H1 (cell line): ENCODE measurements around the gene MOK. TPM values are rescaled to one million over a fixed set of nuclear protein-coding genes. Genes with fewer than 3 reads are reported as not detected.
A peak's percentile ranks its signal among the peaks of the same experiment; 100 is the strongest.

Experiments
- CTCF ChIA-PET: fragments of 300-600 bp; sonication (Branson Sonifier 250); formaldehyde crosslinking; loops from one replicate; lab custom pipeline; 2021; ENCODE audit not compliant: partially characterized antibody; lab: Charles Lee
- POLR2A ChIA-PET: fragments of 300-600 bp; sonication (Branson Sonifier 250); formaldehyde crosslinking; loops from one replicate; lab custom pipeline; 2021; ENCODE audit warnings: inconsistent platforms; ENCODE audit not compliant: partially characterized antibody; lab: Charles Lee
- DNase-seq, 2 experiments: peaks; one replicate each; pipeline versions ENCODE4 v3.0.0 to v3.0.0-alpha.2; 2010 to 2022; ENCODE audit warnings: low spot score in 2 of 2, low read depth in 1 of 2, mixed read lengths in 1 of 2
- FAIRE-seq: peaks from 2 replicates; lab custom pipeline; 2011; peaks lifted over from hg19 to GRCh38; lab: Jason Lieb, UNC
- H2AFZ ChIP-seq: 2 replicates; pipeline ENCODE4 v1.8.1; 2012; ENCODE audit warnings: low read length, inconsistent platforms
- H2AK5ac ChIP-seq: 2 replicates; pipeline ENCODE4 v1.6.1; 2013; ENCODE audit warnings: low read depth, low read length
- H2BK120ac ChIP-seq: replicated peaks from 2 replicates; pipeline ENCODE3; 2013; ENCODE audit warnings: low read depth, low read length, inconsistent platforms
- H2BK12ac ChIP-seq: 2 replicates; pipeline ENCODE4 v1.6.1; 2013; ENCODE audit warnings: low read depth, low read length
- H2BK15ac ChIP-seq: 2 replicates; pipeline ENCODE4 v1.6.1; 2013; ENCODE audit warnings: low read length
- H2BK20ac ChIP-seq: 2 replicates; pipeline ENCODE4 v1.6.1; 2013; ENCODE audit warnings: low read length
- H2BK5ac ChIP-seq: 2 replicates; pipeline ENCODE4 v1.6.1; 2013; ENCODE audit warnings: low read depth, low read length
- H3K14ac ChIP-seq: 2 replicates; pipeline ENCODE4 v1.6.1; 2013; ENCODE audit warnings: inconsistent platforms; ENCODE audit not compliant: insufficient read length
- H3K18ac ChIP-seq: 2 replicates; pipeline ENCODE4 v1.6.1; 2013; ENCODE audit warnings: low read length; ENCODE audit errors: extremely low read depth
- H3K23ac ChIP-seq: 2 replicates; pipeline ENCODE4 v1.6.1; 2013; ENCODE audit warnings: inconsistent platforms; ENCODE audit not compliant: insufficient read length
- H3K23me2 ChIP-seq: 2 replicates; pipeline ENCODE4 v1.6.1; 2013; ENCODE audit warnings: low read depth, low read length
- H3K27ac ChIP-seq: 2 replicates; pipeline ENCODE4 v1.6.1; 2011; ENCODE audit warnings: low read depth, low read length, inconsistent platforms
- H3K27me3 ChIP-seq, 4 experiments: replicated peaks in 1 of 4; 1 replicate in 1 of 4; 2 replicates in 3 of 4; pipeline versions ENCODE4 v1.6.1 to v1.8.1; 2011 to 2013; ENCODE audit warnings: low read length in 3 of 4, mild to moderate bottlenecking in 3 of 4, inconsistent platforms in 2 of 4, mixed read lengths in 2 of 4, moderate library complexity in 1 of 4; ENCODE audit not compliant: control insufficient read depth in 3 of 4, insufficient read depth in 3 of 4; ENCODE audit errors: extremely low read depth in 1 of 4
- H3K36me3 ChIP-seq, 4 experiments: 2 replicates each; pipeline versions ENCODE4 v1.6.1 to v1.8.1; 2011 to 2013; ENCODE audit warnings: mild to moderate bottlenecking in 4 of 4, low read length in 3 of 4, moderate library complexity in 2 of 4, control low read depth in 1 of 4, inconsistent platforms in 1 of 4; ENCODE audit not compliant: insufficient read depth in 4 of 4, control insufficient read depth in 2 of 4
- H3K4ac ChIP-seq: replicated peaks from 2 replicates; pipeline ENCODE3; 2013; ENCODE audit warnings: low read length, low read depth, mixed read lengths, inconsistent platforms; ENCODE audit not compliant: insufficient read length
- H3K4me1 ChIP-seq, 4 experiments: replicated peaks in 1 of 4; 1 replicate in 1 of 4; 2 replicates in 3 of 4; pipeline versions ENCODE4 v1.6.1 to v1.8.1; 2011 to 2013; ENCODE audit warnings: low read length in 3 of 4, inconsistent platforms in 2 of 4, mixed read lengths in 1 of 4; ENCODE audit not compliant: insufficient read depth in 4 of 4, control insufficient read depth in 3 of 4
- H3K4me2 ChIP-seq, 2 experiments: 2 replicates each; pipeline versions ENCODE4 v1.6.1 to v1.8.1; 2011 to 2013; ENCODE audit warnings: low read depth in 2 of 2, low read length in 2 of 2, control low read depth in 1 of 2, inconsistent platforms in 1 of 2, mild to moderate bottlenecking in 1 of 2; ENCODE audit not compliant: insufficient read depth in 1 of 2
- H3K4me3 ChIP-seq, 4 experiments: fragments of 200-600, 300-600 bp in 1 of 4; sonication (generic), shearing (Covaris generic), sonication (Bioruptor Twin) in 1 of 4; 2 replicates each; pipeline versions ENCODE4 v1.5.1 to v1.8.1; 2011 to 2016; ENCODE audit warnings: low read length in 4 of 4, low read depth in 3 of 4, control low read depth in 2 of 4, inconsistent platforms in 2 of 4, mild to moderate bottlenecking in 2 of 4, mixed read lengths in 1 of 4, moderate library complexity in 1 of 4; ENCODE audit not compliant: insufficient read depth in 2 of 4; ENCODE audit errors: extremely low read depth in 1 of 4
- H3K56ac ChIP-seq: replicated peaks from 2 replicates; pipeline ENCODE3; 2013; ENCODE audit warnings: low read depth, mild to moderate bottlenecking, mixed read lengths, low read length, inconsistent platforms; ENCODE audit not compliant: insufficient read length
- H3K79me1 ChIP-seq: 2 replicates; pipeline ENCODE4 v1.6.1; 2013; ENCODE audit warnings: low read depth, low read length, control low read depth
- H3K79me2 ChIP-seq, 2 experiments: 2 replicates each; pipeline versions ENCODE4 v1.6.1 to v1.8.1; 2012 to 2013; ENCODE audit warnings: low read length in 2 of 2, mild to moderate bottlenecking in 2 of 2, inconsistent platforms in 1 of 2; ENCODE audit not compliant: insufficient read depth in 2 of 2, control insufficient read depth in 1 of 2
- H3K9ac ChIP-seq, 4 experiments: replicated peaks in 1 of 4; 1 replicate in 1 of 4; 2 replicates in 3 of 4; pipeline versions ENCODE4 v1.6.1 to v1.8.1; 2011 to 2013; ENCODE audit warnings: low read depth in 3 of 4, low read length in 3 of 4, control low read depth in 2 of 4, mild to moderate bottlenecking in 2 of 4, moderate library complexity in 2 of 4, inconsistent platforms in 1 of 4; ENCODE audit errors: extremely low read depth in 1 of 4
- H3K9me3 ChIP-seq, 2 experiments: 2 replicates each; pipeline versions ENCODE4 v1.6.1 to v1.8.1; 2012 to 2013; ENCODE audit warnings: mild to moderate bottlenecking in 2 of 2, moderate library complexity in 2 of 2, control low read depth in 1 of 2, inconsistent platforms in 1 of 2, low read depth in 1 of 2, low read length in 1 of 2, mixed read lengths in 1 of 2; ENCODE audit not compliant: insufficient read depth in 2 of 2
- H4K20me1 ChIP-seq, 2 experiments: replicated peaks in 1 of 2; 2 replicates each; pipeline versions ENCODE3 to v1.8.1; 2011 to 2013; ENCODE audit warnings: inconsistent platforms in 2 of 2, low read length in 2 of 2, mild to moderate bottlenecking in 1 of 2; ENCODE audit not compliant: insufficient read depth in 2 of 2, control insufficient read depth in 1 of 2
- H4K5ac ChIP-seq: 2 replicates; pipeline ENCODE4 v1.6.1; 2013; ENCODE audit warnings: low read length, low read depth, mixed read lengths, inconsistent platforms; ENCODE audit not compliant: insufficient read length
- H4K8ac ChIP-seq: 2 replicates; pipeline ENCODE4 v1.8.0; 2013; ENCODE audit warnings: mild to moderate bottlenecking, moderate library complexity, low read length, inconsistent platforms; ENCODE audit not compliant: insufficient read depth; ENCODE audit errors: extremely low read depth
- H4K91ac ChIP-seq: replicated peaks from 2 replicates; pipeline ENCODE3; 2013; ENCODE audit warnings: low read length, mixed read lengths, inconsistent platforms; ENCODE audit not compliant: insufficient read length
- EP300 ChIP-seq, 2 experiments: IDR thresholded peaks; 1 replicate in 1 of 2; 2 replicates in 1 of 2; pipeline ENCODE4 v1.6.1; 2011 to 2012; ENCODE audit warnings: low read depth in 2 of 2, low read length in 2 of 2, mild to moderate bottlenecking in 2 of 2, borderline replicate concordance in 1 of 2, inconsistent platforms in 1 of 2, moderate library complexity in 1 of 2
- KDM4A ChIP-seq: IDR thresholded peaks from one replicate; pipeline ENCODE4 v1.7.1; 2012; ENCODE audit warnings: low read depth, mild to moderate bottlenecking, moderate library complexity, low read length, inconsistent platforms; ENCODE audit not compliant: severe bottlenecking
- PHF8 ChIP-seq: fragments of 200-600 bp; sonication (generic); conservative IDR thresholded peaks from 2 replicates; pipeline ENCODE4 v1.7.1; 2012; ENCODE audit warnings: low read depth, mild to moderate bottlenecking, inconsistent platforms, low read length, moderate library complexity
- POU5F1 ChIP-seq: IDR thresholded peaks from 2 replicates; pipeline ENCODE4 v1.6.1; 2011; ENCODE audit warnings: low read depth, mild to moderate bottlenecking, low read length, moderate library complexity
- SRF ChIP-seq: IDR thresholded peaks from 2 replicates; pipeline ENCODE4 v1.6.1; 2011; ENCODE audit warnings: mild to moderate bottlenecking, low read depth, low read length, moderate library complexity
- WGBS, 2 experiments: shearing (Covaris generic) in 1 of 2; methylation state at CpG; one replicate each; pipeline versions ENCODE4 v1.1.6 to v1.1.7; 2013 to 2015; ENCODE audit warnings: low lambda C conversion rate in 2 of 2, mixed read lengths in 2 of 2, inconsistent platforms in 1 of 2, low coverage in 1 of 2, missing lambda C conversion rate in 1 of 2; ENCODE audit not compliant: insufficient replicate concordance in 2 of 2, insufficient coverage in 1 of 2, insufficient read length in 1 of 2; ENCODE audit errors: extremely low coverage in 1 of 2, missing lambda C conversion rate in 1 of 2; 5-methylcytosine and 5-hydroxymethylcytosine counted together
- polyA plus RNA-seq, 7 experiments: library from polyadenylated mRNA; depleted of rRNA in 3 of 7; stranded (reverse) in 5 of 7; unstranded in 2 of 7; fragments of >200 nt in 5 of 7; fragments of 200-250 nt in 2 of 7; gene quantifications; 1 replicate in 5 of 7; 2 replicates in 1 of 7; 4 replicates in 1 of 7; pipeline versions ENCODE4 v1.2.1 to v1.2.3, GENCODE V29; 2011 to 2013; ENCODE audit warnings: missing spikeins in 2 of 7, mixed read lengths in 2 of 7
- total RNA-seq: library from RNA; stranded (reverse); fragmentation: NEBNext Ultra II Directional; extraction: Animal tissue kit (Norgen Biotek cat#: 25700); gene quantifications from 2 replicates; pipeline ENCODE4 v1.2.1, GENCODE V29; 2021
- TF ChIP-seq, protein P1 (sequence below): IDR thresholded peaks from 2 replicates; pipeline ENCODE4 v1.6.1; 2011; ENCODE audit warnings: low read depth, mild to moderate bottlenecking, low read length; ENCODE audit not compliant: insufficient read depth

The MOK gene
- total and polyA plus RNA-seq, 2 of the 8 experiments (the other 6 are each of a cell fraction or from before 2014, with no cell fraction given), result 2.1 to 2.5 TPM

DNA sequence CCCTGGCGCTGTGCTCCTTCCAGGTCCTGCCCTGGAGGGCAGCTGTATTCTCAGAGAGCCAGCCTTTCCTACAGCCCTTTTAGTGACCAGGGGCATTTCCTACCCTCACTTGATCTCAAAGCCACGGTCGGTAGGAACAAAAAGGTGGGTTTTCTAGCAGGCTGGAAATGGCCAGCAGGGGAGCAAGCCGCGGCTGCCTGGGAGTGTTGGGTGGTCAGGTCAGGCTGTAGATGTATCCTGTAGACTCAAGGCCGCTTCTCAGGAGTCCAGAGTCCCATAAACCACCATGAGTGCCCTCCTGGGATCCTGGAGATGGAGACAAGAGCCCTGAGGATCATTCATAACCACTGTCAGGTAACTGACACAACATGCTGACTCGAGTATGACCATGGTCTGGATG lies 39.1 kb upstream of the MOK start:
- Histone ChIP-seq H3K56ac (no peak overlapping the region), H4K5ac (no peak overlapping the region), H2BK12ac (no peak overlapping the region), H2BK120ac (no peak overlapping the region), H3K4me3 (no peak overlapping the region), H3K4me1 (no peaks in the 10 kb centered on the region), H3K14ac (no peak overlapping the region), H2BK15ac (no peak overlapping the region), H4K20me1 (no peaks in the 10 kb centered on the region), H3K9ac (no peak overlapping the region), H3K18ac (no peak overlapping the region), H2BK5ac (no peak overlapping the region; the same call in 1 of the 2 replicates), H3K4me2 (no peak overlapping the region), H3K79me1 (no peaks in the 10 kb centered on the region), H3K36me3 (peaks cover 2 to 23% (median 9%) of the 10 kb centered on the region in 4 experiments; a peak in 6 of 8 replicates), H3K27ac (no peak overlapping the region), H3K27me3 (no peaks in the 10 kb centered on the region), H3K79me2 (no peaks in the 10 kb centered on the region), H2AFZ (no peak overlapping the region), H3K23ac (no peak overlapping the region), H4K8ac (peak overlapping the region; percentile 84; the same call in 1 of the 2 replicates), H3K4ac (no peak overlapping the region), H3K23me2 (no peaks in the 10 kb centered on the region), H2AK5ac (no peak overlapping the region), H3K9me3 (no peaks in the 10 kb centered on the region), H4K91ac (no peak overlapping the region), H2BK20ac (no peak overlapping the region)
- POLR2A ChIA-PET, result interaction anchor here (1.1 to 2.0 kb wide), 2 partner anchors 11 to 14 kb away, joined by 4 to 6 read pairs; no protein-coding TSS in a partner anchor
- CTCF ChIA-PET, result no interaction called here
- 95% methylated on average over 7 of the region's 7 CpGs; no CpG with 5 or more reads in 1 of the 2 experiments for WGBS, 2 experiments
- FAIRE-seq, result no peak
- no peak for DNase-seq
- TF ChIP-seq KDM4A (no peak), EP300 (IDR thresholded peaks at IDR 0.05; ENCODE audit: borderline replicate concordance in 1 of 2, low read depth in 2 of 2, low read length in 2 of 2) (no peak), POU5F1 (no peak), SRF (no peak), PHF8 (no peak)
- TF ChIP-seq, protein P1, sequence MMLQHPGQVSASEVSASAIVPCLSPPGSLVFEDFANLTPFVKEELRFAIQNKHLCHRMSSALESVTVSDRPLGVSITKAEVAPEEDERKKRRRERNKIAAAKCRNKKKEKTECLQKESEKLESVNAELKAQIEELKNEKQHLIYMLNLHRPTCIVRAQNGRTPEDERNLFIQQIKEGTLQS, result no peak
